ENCODE data around the gene NFATC2.

Gene NFATC2

DNA sequence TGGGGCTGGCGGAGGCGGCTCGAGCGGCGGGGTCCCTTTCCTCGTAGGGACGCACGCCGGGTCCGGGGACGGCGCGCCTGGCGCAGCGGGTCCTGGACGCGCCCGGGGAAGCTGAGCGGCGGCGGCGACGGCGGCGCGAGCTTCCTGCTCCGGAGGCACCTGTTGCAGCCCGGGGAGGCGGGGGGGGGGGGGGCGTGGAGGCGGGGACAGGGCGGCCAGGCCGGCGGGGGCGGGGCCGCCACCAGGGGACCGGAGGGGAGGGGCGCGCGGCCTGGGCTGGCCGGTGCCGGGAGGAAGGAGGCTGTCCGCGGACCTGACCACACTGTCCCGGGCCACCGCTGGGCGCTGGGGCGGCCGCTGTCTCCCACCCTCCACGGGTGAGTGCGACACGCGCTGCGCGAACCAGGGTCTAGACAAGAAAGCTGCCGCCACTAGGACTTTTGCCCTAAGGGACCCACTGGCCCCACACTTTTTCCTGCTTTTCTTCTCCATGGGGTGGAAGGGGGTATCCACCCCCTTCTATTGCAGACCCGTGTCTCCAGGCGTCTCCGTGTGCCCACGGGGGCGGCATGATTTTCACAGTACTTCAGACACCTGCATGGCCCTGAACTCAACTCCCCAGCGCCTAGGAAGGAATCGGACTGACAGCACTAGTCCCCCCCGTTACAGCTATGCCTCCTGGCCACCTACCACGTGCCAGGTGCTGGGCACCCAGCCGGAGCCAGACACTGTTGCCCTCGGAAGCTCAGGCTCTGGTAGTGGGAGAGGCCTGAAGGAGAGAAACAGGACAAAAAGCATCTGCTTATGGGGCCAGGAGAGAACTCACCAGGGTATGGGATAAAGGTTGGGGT, at the start of gene NFATC2:
TSS of gene NFATC2 (minus strand) at position 149 of the 851 bp plus-strand sequence. CDS start 220 bp downstream, outside the sequence.
- in situ Hi-C loops (cut with MboI; ENCODE audit: low sequenced_read_pairs) = no loop called here

DNA sequence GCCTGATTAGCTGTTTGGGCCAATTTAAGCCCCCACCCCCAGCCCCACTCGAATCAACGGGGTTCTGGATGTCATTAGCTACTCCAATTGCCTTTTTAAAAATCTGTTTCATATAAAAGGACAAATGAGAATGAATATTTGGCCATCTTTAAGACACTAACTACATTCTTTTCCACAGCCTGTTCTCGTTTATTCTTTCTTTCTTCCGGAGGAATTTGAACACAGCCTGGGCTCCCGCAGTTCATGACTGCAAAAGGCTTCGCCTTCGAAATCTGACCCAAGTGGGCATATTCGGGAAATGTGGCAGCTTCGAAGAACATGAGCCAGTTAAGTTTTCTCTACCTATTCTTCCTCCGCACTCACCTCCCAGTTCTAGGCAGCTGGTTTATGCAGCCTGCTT, 49.4 kb upstream of the NFATC2 start:
- in situ Hi-C loops (cut with MboI; ENCODE audit: low sequenced_read_pairs) = loop anchor here (10.0 kb wide), 1 partner anchor 217 kb away; no protein-coding TSS in a partner anchor

DNA sequence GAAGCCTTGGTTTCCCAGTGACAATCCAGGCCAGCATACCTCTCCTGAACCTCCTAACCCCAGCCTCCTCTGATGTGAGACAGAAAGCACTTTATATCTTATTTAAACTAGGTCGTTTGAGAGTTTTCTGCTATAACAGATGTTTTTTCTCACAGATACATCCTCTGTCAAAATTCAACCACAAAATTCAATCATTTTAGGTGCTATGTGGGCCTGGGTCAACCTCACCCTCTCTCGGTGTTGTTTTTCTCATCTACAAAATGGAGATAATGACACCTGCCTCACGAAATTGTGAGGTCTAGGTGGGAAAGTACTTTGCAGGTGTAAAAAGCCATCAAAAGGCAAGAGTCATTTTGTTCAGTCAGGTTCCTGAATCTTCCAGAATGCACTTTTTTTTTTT, 46.2 kb upstream of the NFATC2 start:
- in situ Hi-C loops (cut with MboI; ENCODE audit: low sequenced_read_pairs) = no loop called here

DNA sequence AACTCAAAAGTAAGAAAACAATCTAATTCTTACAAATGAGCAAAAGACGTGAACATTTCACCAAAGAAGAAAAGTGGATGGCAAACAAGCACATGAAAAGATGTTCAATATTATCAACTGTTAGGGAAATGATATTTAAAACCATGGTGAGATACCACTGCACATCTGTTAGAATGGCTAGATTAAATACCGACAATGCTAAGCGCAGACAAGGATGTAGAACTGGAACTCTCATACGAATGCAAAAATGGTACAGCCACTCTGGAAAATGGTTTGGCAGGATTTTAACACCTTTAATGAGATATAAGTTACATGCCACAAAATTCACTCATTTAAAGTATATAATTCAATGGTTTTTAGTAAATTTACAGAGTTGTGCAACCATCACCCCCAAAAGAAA, 44.6 kb upstream of the NFATC2 start:
- in situ Hi-C loops (cut with MboI; ENCODE audit: low sequenced_read_pairs) = no loop called here

DNA sequence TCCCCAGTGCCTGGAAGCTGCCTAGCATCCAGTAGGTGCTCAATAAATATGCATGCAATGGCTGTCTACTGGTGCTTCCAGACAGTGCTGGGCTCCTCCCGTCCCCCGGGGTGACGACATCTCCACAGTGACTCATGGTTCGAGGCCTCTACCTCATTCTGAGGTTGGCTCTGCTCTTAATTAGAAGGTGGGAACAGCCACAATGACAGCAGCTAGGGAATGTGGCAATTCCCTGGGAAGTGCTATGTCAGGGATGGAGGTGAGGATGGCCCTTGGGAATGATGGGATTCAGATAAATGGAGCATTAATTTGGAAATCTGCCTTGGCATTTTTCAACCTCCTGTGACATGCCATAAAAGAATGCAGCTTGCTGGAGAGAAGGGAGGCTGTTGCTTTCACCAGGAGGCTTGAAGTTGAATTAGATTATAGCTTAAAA, 43.5 kb upstream of the NFATC2 start:
- in situ Hi-C loops (cut with MboI; ENCODE audit: low sequenced_read_pairs) = no loop called here

DNA sequence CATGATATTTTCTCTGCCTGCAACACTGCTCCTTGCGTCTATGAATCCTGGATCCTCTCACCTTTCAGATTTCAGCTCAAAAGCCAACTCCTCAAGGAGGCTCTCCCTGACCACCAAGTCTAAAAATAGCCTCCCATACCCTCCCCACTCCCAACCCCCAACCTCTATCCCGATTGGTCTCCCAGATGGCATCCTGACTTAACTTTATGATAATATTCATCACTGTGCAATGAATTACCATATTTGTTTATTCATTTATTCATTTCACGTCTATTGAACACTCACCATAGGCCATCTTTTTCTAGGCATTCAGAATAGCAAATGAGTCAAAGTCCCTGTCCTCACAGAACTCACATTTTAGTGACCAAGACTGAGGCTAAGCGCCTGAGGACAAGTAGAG, 42.6 kb upstream of the NFATC2 start:
- in situ Hi-C loops (cut with MboI; ENCODE audit: low sequenced_read_pairs) = no loop called here

DNA sequence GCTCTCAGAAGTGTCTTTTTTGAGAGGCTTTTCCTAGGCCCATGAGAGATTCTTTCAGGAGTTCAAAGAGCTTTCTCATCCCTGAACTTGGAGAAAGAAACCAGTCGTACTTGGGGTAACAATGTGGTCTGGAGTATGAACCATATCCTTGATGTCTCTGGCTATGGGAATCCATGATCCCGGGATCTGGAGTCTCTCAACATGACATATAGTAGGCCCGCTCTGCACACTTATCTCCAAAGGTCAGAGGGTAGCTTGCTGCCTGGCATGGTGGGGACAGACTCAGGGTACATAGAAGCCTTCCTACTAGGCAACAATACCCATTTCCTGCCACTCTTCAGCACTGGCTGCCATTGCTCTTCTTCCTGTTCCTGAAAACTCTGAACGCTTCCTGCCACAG, 42.2 kb upstream of the NFATC2 start:
- in situ Hi-C loops (cut with MboI; ENCODE audit: low sequenced_read_pairs) = no loop called here

DNA sequence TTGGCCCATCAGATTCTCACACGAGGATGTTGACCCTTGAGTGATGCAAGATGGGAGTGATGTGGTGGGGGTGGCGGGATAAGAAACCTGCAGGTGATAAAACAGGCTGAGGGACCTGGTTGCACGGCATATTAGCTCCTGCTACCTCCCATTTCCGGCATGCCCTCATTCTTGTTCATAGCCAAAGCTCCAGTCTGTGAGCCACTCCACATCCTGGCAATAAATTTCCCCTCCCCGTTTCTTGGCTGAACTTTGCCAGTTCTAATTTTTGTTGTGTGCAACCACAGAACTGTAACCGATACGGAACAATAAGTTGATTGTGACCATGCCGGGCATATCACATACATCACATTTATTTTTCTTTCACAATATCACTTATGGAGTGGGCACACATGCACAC, 41.6 kb upstream of the NFATC2 start:
- in situ Hi-C loops (cut with MboI; ENCODE audit: low sequenced_read_pairs) = no loop called here

DNA sequence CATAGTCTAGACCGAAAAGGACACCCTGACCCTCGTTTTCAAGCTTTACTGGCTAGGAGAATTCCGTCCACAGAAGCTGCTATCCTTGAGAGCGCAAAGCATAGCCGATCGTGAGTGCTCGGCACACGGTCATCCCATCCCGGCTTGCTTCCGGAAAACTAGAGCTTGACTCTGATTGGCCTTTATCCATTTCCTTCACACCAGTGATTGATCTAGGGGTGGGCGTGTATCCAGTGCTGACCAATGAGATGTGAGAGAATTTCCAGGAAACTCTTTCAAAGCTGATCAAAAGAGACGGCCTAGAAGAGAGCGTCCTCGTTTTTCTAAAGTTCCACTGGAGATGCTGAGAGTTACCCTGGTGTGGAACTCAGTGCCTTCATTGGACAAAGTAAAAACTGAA, 41.0 kb upstream of the NFATC2 start:
- in situ Hi-C loops (cut with MboI; ENCODE audit: low sequenced_read_pairs) = no loop called here

DNA sequence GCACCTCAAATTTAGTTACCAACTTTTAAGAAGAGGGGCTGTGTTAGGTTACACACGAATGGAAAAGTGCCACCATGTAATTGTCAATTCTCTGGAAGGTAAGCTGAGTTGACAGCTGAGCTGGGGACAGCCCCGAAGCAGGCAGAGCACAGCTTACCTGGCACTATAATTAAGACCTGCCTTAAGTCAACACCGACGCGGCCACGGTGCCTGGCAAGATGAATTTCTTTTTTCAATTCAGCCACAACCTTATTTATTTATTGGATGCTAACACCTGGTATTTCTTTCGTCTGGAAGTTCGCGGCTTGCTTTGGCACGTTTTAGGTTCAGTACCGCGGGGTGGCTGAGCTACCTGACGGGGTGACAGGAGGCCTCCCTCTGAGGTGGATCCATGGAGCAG, 40.6 kb upstream of the NFATC2 start:
- in situ Hi-C loops (cut with MboI; ENCODE audit: low sequenced_read_pairs) = no loop called here

DNA sequence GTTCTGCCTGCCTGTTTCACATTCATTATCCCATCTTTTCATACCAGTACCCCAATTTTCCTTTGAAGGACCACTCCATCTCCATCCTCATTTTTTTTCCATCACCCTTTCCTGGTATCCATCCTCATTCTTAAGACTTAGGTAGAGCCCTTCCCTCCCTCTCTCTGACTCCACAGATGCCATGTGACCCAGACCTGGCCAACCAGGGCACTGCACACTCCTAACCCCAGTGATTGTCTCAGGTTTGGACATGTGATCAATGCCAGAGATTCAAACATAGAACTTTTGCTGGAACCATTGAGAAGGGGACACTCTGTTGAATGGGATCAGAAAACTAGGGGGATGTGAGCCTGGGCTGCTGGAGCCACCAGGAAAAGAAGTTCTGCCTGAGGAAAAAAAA, 39.1 kb upstream of the NFATC2 start:
- in situ Hi-C loops (cut with MboI; ENCODE audit: low sequenced_read_pairs) = no loop called here

DNA sequence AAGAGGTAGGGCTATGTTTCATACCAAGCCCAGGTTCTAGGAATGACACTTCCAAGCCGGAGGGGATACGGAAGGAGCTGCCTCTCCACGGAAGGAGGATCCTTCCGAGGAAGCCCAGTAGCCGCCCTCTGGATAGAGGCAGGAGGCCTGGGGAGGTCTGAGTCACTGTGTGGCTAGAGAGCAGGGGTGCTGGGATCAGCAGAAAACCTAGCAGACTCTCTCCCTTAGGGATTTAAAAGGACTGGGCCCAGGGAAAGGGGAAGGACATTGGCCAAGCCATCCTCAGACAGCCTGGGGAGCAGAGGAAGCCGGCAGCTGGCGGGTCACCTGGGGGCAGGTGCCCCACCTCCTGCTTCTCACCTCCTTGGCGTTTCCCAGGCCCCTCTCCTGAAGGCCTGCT, 36.6 kb upstream of the NFATC2 start:
- in situ Hi-C loops (cut with MboI; ENCODE audit: low sequenced_read_pairs) = no loop called here

DNA sequence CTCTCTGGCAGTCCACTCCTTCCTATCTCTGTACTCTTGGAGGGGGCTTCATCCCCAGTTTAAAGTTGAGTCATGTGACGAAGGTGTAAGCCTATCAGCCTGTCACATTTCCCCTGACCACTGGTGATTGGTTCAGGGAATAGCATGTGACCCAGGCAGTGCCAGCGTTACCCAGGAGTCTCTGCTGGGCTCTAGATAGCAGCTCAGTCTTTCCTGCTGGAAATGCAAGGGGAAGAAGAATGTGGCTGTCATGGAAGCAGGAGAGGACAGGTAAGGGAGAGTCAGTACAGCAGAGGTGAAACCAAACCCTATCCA, 35.6 kb upstream of the NFATC2 start:
- in situ Hi-C loops (cut with MboI; ENCODE audit: low sequenced_read_pairs) = no loop called here

DNA sequence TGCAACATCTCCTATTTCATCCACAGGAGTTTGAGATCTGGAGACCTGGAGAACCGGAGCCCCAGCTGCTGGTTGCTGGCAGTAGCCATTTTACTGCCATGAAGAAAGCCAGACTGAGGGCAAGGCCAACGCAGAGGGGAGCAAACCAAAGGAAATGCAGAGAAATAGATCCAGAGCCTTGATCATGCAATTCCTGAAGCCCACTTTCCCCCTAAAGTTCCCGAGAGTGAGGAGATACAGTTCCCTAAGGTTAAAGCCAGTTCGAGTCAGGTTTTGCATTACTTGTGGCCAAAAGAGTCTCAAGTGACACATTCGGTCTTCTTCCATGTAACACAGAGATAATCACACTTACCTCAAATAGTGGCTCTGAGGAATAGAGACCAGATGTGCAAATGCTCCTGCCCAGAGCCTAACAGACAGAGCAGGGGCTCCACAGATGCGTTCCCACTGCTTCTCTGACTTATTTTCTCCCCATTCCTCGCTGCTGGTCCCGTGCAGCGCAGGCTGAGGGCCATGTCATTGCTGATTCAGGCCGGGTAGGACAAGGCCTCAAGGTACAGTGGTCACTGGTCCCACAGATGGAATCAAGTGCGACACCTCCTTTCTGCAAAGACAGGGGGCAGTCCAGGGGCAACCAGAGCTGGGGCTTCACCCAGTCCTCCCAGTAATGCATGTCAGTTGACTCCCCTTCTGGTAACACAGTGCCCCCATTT, 35.1 kb upstream of the NFATC2 start:
- in situ Hi-C loops (cut with MboI; ENCODE audit: low sequenced_read_pairs) = no loop called here

DNA sequence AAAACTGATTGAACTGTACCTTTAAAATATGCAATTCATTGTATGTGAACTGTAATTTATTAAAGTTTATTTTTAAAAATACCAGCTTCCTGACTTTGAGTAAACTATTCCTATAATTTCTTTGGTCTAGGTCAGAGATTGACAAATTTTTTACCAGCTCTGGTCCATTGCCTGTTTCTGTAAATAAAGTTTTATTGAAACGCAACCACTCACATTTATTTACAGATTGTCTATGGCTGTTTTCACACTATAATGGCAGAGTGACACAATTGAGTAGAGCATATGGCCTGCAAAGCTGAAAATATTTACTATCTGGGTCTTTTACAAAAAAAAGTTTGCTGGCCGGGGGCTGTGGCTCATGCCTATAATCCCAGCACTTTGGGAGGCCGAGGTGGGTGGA, 33.0 kb upstream of the NFATC2 start:
- in situ Hi-C loops (cut with MboI; ENCODE audit: low sequenced_read_pairs) = no loop called here

DNA sequence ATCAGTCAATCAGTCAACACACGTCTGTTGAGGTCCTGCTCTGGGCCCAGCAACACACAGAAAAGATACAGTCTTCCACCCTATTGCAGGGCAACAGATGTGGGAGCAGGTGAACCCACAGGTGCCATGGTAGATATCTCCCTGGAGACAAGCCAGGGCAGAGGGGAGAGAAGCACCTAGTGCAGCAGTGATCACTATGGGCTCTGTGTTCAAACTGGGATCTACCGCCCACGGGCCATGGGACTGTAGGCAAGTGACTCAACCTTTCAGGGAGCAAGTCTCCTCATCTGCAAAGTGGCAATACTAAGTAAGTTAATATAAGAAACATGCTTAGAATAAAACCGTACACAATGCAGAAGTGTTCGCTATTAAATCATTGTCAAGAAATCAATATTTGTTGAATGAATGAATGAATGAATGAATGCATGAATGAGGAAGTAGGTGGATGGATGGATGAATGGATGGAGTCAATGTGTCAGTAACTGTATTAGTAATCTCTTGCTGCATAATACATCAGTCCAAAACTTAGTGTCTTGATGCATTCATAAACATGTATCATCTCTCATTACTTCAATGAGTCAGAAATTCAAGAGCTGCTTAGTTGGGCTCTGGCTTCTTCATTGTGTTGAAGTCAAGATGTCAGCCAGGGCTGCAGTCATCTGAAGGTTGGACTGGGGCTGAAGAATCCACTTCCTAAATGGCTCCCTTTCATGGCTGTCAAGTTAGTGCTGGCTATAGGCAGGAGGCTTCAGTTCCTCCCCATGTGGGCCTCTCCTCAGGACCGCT, 31.9 kb upstream of the NFATC2 start:
- in situ Hi-C loops (cut with MboI; ENCODE audit: low sequenced_read_pairs) = no loop called here

DNA sequence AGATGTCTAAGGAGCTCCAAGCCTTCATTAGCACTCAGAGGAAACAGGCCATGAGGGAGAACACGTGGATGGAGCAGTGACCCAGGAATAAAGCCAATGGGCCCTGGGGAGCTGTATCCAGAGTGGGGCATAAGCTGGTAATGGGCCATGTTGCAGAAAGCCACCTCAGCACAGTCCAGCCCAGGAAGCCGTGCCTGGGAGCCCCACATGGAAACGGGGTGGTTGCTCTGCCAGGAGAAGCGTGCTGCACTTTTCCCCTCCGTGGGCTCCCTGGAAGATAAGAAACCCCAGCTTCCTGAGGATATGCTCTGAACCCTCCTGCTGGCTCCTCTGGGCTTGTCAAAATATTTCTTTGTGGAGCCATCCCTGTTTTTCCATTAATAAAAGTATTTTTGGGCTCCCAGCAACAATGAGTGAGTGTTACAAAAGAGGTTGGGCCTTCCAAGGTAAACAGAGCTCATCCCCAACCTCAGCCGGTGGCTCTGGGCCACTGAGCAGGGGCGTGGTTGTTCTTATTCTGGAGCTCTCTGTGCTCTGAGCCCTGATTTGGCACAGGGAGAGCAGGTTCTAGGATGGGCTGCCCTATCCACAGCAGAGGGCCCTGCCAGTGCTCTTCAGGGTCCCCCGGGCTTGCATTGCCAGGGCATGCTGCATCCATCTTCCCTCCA, 31.2 kb upstream of the NFATC2 start:
- in situ Hi-C loops (cut with MboI; ENCODE audit: low sequenced_read_pairs) = no loop called here

DNA sequence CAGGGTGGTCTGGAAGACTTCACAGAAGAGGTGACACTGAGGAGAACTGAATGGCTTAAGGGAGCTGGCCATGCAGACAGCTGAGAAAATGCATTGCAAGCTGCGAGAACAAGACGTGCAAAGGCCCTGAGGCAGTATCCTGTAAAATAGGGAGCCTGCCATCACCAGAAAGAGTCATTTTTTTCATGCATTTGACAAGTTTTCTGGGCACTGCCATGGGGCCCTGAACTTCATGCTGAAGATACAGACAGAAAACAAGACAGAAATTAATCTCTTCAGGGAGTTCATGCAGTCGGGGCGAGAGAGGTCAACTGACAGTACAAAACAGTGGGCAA, 28.9 kb upstream of the NFATC2 start:
- in situ Hi-C loops (cut with MboI; ENCODE audit: low sequenced_read_pairs) = no loop called here

DNA sequence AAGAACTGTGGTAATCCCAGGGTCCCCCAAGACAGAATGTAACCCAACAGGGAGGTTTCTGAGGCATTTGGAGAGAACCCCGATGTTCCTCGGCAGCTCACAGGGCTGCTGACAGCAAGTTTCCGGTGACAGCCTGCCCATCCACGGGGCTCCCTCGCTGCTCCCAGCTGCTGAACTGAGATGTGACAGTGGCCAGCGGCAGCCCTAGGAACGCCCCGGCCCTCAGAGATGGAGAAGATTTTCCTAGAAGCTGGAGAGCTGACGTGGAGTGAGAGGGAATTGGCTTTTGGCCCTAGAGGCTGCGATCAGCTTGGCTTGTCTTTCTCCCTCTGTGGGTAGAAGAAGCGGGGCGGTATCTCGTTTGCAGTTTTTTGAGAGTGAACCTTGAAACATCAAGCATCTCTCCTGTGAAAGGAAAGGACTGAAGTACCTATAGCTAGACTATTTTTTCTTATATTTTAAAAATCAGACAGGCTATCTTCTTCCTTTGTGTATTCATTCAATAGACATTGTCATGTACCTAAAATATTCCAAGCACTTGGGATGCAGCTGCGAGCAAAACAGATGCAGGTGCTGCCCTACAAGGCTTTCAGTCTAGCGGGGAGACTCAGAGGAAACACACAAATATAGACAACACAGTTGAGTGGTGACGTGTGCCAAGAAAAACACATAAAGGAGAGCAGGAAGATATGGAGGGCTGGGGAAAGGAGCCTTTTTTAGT, 28.4 kb upstream of the NFATC2 start:
- in situ Hi-C loops (cut with MboI; ENCODE audit: low sequenced_read_pairs) = no loop called here
